ENCODE results near the gene UBIAD1.

Gene UBIAD1

DNA sequence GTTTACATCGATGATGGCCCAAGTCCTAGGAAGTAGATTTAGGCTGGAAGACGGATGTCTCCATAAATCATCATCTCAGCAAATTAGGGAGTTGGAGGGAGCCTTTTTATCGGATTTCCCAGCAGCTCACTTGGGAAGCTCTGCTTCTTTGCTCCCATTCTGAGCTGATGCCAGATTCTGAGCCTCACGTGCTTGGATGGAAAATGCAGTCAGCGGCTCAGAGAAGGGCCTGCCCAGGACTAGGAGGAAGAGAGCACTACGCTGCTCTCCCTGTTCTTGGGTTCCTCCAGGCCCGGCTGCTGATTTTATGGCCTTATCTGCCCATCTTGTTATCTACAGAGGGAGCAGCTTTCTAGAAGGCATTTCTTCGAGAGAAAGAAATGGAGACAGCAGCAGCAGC is 42.0 kb downstream of the UBIAD1 start:
- FAIRE-seq = no peak

DNA sequence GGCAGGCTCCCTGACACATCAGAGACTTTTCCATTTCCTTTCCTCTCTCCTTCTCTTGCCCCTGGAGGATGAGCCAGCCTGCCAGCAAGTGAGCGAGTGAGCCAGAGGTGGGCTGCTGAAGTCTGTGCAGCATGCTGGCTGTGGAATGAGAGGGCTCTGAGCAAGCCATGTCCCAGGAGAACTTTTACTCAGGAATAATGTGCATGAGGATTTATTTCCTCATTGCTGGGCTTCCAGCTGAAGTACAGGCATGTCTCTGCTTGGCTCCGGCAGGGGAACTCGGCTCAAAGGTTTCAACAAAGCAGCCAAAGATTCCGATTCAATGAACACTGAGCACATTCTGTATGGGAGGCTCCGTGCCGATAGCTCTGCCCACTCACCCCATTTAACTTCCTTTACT is 43.7 kb downstream of the UBIAD1 start:
- no peak for FAIRE-seq

DNA sequence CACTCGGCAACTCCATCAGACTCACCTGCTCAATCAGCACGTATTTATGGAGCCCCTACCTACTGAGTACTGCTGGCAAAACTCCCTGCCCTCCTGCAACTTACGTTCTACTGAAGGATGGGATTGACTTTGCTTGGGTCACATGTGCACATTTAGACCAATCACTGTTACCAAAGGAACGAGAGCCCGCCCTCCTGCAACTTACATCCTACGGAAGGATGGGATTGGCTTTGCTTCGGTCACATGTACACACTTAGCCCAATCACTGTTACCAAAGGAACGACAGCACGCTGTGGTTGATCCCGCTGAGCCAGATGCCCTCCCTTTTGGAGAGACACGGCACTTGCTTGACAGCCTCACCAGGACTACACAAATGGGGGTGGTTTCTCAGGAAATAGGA is 46.0 kb downstream of the UBIAD1 start:
- FAIRE-seq = no peak

DNA sequence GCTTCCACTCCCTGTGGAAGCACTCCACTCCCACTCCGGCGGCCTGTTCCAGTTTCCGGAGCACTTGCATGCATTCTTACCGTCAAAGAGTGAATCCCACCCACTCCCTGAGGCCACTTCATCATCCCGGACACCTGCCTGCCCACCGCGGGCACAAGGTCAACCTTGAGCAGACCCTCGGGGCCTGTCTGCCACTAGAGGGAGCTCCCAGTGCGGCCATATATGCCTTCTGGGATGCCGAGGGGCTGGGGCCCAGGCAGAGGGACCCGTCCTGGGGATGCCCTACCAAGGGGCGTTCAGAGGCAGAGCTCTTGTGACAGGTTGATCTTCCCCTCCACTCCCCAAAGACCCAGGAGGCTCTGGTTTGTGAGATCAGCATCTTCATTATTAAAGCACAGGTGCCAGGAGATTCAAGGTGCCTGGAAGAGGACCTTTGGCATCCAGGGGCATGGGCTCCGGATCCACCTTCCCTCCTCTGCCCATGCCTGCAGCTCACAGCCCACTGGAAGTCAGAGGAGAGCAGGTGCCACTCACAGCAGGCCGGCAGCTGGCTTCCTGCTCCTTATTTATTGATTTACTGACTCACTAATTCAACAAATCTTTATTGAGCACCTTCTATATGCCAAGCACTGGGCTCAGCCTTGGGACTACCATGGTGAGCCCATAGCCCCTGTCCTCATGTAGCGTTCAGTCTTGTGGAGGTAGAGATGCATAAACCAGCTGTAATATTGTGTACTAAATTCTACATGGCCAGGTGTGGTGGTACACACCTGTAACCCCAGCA is 47.3 kb downstream of the UBIAD1 start:
- FAIRE-seq = no peak

DNA sequence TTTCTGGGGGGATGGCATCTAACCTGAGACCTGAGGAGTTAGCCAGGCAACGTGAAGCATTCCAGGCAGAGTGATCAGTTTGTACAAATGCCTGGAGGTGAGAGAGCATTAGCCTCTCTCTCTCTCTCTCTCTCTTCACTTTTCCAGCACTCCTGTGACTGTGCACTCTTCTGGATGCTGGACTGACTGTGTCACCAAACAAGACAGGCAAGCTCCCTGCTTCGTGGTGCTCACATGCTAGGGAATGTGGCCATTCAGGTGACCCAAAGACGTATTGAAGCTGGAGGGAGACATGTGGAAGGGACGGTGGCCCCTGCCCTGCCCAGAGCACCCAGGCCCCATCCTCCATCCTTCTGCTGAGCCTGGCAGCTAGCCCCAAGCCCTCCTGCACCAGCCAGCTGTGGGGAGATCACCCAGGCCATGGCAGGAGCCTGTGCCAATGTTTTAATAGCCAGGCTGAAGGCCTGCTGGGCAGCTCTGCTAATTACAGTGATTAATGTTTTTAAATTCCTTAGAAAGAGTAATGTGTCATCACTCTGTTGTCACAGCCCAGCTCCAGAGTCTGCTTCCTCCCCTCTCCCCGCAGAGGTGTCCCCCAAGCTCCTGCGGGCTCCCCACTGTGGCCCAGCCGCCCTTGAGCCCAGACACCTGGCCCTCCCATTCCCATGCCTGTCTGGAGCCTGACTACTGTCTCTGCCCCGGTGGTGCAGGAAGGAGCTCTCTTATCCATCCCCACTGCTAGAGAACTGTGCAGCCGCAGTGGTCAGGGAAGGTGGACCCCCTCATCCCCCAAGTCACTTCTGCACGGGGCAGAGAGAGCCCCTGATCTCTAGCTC is 48.9 kb downstream of the UBIAD1 start:
- FAIRE-seq = no peak

DNA sequence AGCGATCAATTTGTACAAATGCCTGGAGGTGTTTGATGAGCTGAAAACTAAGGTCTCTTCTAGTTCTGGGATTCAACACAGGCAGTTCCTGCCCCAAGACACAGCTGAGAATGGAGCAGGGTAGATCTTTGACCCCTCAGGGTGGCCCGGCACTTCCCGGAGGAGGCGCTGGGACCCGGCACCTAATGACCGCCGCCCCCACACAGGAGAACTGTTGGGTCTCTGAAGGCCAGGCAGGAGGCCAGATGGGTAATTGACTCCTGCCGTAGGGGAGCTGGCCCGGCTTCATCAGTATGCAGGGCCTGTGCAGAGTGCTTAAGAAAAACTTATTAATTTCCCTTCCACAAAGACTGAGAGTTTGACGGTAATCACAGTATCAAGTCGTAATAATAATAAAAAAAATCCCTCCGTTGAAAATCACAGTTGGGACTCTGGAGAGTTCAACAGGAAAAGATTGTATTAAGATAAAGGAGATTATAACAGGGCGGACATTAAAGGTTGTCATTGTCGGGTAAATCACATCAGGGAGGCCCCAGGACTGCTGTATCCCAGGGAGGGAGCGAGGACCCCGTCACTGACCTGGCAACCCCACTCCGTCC is 51.7 kb downstream of the UBIAD1 start:
- no peak for FAIRE-seq

DNA sequence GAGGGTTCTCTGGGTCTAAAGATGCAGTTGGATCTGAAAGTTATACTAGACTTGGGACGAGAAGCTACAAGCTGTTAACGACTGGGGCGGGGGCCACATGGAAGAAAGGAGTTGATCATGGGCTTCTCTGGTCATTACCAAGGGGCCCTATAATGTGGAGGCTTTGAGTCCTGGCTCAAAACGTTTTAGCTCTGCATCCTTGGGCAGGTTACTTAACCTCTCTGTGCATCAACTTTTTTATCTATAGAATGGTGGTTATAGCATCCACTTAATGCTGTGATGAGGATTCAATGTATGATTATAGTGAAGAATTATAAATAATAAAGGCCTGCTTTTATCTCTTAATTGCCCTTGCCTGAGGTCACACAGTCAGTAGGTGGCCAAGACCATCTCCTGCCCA is 53.1 kb downstream of the UBIAD1 start:
- FAIRE-seq = no peak

DNA sequence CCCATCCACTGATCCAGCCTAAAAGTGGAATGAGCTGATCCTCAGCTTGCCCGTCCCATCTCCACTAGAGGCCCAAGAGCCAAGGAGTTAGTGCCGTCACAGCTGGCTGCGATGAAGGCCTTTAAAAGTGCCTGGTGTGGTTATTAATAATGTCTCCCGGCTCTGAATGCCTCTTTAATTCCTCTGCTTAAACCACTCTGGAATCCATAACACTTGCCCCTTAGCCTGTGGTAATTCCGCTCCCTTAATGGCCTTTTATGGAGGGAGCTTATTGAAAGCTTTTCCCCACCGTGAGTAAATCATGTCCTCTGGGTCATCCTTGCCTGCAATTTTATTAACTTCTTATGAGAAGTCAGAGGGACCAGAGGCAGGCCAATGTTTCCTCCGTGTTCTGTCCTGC is 55.4 kb downstream of the UBIAD1 start:
- no peak for FAIRE-seq

DNA sequence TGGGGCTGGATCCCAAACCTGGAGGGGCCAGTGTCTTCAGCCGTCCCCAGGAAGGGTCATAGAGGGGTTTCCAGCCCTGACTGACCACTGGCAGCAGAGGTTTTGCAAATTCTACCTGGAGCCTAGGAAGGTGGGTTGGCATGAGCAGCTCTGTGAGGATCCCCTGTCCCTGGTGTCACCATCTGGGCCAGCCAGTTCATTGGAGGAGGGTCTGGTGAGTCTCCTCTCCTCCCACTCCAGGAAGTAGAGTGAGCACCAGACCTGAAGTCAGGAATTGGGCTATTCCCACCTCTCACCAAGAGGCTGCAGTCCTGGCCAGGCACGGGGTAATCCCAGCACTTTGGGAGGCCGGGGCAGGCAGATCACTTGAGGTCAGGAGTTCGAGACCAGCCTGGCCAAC is 57.4 kb downstream of the UBIAD1 start:
- no peak for FAIRE-seq

DNA sequence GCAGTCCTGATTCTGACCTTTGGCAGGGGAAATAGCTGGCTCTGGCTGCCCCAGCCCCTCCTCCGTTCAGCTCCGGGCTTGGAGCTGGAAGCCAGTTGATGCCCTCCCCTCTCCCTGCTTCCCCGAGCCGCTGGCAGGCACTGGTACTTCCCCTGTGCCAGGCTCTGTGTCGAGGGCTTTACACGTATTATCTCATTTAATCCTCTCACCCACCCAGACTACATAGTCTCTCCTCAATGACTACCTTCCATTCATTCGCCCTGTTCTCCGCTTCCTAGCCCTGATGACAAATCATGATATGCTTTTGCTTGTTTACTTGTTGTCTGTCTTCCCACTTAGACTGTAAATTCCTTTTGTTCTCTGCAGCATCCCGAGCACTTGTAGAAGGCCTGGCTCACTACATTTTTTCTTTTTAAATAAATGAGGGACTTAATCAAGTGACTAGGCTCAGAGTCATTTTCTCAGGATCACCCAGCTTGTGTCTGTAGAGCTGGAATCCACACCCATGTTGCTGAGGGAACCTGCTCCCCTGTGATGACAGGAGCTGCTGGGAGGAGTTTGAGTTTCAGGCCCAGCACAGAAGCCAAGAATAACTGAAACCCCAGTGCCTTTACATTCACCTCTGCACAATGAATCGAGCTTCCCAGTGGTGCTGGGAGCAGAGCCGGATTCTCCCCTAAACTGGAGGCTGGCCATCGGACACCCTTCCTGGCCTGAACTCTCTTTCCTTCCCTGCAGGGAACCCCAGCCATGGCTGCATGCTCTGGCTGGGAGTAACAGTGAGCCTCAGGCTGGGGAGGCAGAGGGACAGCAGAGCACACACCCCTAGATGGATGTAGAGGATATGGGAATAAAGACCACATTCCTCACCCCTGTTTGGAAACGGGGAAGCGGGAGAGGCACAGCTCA is 58.3 kb downstream of the UBIAD1 start:
- no peak for FAIRE-seq

DNA sequence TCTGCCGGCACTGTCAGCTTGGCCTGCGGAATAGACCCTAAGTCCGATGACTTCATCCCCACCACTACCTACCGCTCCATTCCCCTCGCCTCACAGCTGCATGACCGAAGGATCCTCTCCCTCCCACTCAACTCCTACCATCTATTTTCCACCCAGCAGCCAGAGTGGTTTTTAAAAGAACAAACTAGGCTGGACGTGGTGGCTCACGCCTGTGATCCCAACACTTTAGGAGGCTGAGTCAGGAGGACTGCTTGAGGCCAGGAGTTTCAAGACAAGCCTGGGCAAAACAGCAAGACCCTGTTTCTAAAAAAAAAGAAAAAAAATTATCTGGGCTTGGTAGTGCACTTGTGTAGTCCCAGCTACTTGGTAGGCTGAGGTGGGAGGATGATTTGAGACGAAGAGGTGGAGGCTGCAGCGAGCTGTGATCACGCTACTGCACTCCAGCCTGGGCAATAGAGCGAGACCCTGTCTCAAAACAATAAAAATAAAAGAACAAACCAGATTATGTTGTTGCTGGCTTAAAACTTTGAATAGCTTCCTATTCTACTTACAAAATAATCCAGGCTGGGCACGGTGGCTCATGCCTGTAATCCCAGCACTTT is 59.0 kb downstream of the UBIAD1 start:
- FAIRE-seq = no peak

DNA sequence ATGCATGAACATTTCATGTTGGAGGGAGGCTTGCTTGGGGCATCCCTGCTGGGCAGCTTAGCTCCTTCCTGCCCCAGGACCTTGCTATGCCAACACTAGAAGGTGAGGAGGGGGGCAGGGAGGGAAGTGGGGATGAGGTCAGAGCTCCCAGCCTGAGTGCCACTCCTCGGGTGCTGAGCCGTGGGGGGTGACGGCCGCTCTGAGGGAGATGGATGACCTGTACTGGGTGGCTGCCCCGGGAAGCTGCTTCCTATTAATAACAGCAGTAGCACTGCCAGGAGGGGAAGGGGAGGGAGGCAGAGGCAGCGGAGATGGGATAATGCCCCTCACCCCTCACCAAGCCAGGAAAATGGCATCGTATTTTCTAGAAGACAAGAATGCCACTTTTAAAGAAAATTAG is 60.6 kb downstream of the UBIAD1 start:
- FAIRE-seq = no peak

DNA sequence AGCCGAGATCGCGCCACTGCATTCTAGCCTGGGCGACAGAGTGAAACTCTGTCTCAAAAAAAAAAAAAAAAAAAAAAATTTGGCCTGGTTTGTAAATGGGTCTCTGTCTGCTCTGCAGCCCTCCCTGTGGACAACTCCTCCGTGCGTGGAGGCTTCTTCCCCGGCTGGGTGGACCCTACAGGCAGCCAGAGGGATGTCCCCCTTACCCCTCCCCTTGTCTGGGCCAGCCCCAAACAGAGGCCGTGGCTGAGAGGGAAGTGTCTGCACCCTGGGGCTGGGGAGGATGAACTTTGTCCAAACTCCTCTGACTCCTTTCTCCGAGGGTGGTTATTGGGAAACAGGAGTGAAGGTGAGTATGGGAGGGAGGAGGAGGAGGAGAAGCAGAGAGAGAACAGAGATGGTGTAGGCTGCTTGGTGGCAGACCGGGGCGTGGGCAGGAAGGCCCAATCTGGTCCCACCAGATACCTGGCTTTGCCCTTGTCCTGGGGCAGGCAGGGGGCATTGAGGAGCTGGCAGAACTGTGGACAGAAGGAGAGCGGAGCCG is 61.3 kb downstream of the UBIAD1 start:
- no peak for FAIRE-seq

DNA sequence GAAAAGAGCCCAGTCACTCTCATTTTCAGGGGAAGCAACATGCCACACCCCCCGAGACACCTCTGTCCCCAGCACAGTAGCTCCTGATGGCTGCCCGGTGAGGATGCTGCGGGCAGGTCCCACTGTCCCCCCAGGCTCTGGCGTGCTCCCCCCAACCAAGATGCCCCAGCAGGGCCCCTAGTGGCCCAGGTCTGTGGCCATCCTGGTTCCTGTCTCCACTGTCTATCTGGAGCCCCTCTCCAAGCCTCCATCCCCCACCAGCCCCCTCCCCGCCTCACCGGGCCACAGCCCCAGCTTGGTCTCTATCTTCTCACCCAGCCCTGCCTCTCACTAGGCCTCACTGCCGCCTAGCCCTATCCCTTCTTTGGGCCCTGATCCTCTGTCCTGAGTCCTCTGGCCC is 61.8 kb downstream of the UBIAD1 start:
- FAIRE-seq = no peak

DNA sequence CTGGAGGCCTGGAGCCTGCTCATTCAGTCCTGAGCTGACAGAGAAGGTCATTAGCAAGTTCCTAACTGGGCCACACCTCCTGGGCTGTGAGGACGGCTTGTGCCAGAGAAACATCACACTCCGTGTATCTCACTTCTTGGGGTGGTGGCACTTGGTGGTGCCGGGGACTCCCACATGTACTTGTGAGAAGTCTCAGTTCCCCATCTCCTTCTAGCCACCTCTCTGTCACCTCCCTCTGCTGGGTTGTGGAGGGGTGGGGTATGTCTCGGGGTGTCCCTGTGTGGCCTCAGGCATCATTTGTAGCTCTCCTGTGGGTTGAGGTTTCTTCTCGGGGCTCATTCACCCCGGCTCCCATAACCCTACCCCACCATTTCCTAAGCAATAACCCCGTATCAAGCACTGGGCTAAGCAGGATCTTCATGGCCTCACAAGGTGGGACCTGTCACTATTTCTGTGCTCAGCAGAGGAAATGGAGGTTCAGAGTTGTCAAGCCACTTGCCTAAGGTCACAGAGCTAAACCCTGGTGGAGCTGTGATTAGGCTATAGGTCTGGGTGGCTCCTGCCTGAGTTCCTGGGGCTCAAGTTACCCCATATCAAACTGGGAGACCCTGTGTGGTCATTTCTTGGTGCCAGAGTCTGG is 62.5 kb downstream of the UBIAD1 start:
- FAIRE-seq = no peak

DNA sequence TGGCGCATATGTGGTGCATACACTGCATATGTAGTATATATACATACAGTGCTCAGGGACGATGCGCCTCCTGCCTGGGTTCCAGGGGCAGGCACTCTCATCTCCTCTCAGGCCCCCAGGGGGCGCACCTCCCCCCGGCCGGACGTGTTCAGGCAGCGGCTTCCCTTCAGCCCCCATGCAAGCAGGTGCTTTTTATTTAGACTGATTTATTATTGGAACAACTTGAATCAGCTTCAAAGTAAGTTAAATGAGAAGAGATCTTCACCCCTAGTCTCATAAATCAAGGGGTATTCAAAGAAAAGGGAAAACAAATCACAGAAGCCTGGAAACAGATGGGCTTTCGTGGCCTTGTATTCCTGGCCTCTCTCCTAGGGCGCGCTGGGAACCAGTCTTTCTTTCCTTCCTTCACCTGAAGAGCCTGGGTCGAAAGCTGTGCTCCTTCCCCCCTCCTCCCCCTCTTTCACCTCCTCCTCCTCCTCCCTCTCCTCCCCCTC is 64.6 kb downstream of the UBIAD1 start:
- FAIRE-seq = no peak
